ENCODE measurements around the gene FN3KRP. TPM values are rescaled to one million over a fixed set of nuclear protein-coding genes. Genes with fewer than 3 reads are reported as not detected.

Gene FN3KRP
- total RNA-seq, 1 donor from 2014 or later = 28.1 TPM

- H3K36me3 Mint-ChIP-seq (ENCODE audit: unreplicated experiment) = no peaks in the 10 kb centered on the region
- H3K27ac Mint-ChIP-seq (ENCODE audit: unreplicated experiment) = no peak overlapping the region
- DNase-seq = no peak
- H3K27me3 Mint-ChIP-seq (ENCODE audit: unreplicated experiment) = peaks cover 1% of the 10 kb centered on the region
- H3K4me3 Mint-ChIP-seq (ENCODE audit: unreplicated experiment) = no peak overlapping the region
- H3K4me1 Mint-ChIP-seq (ENCODE audit: low read depth, unreplicated experiment) = no peaks in the 10 kb centered on the region
- peaks cover 1% of the 10 kb centered on the region for H3K9me3 Mint-ChIP-seq (ENCODE audit: unreplicated experiment)
- no peak for TF ChIP-seq CTCF (IDR thresholded peaks at IDR 0.05; ENCODE audit: partially characterized antibody, unreplicated experiment)
These were observed 11.6 kb upstream of the FN3KRP start for GRCh38 chr17:82704886-82705285.

GRCh38 chr17:82705756-82706155 lies 10.8 kb upstream of the FN3KRP start:
- no peak for DNase-seq
- no peak for TF ChIP-seq CTCF (IDR thresholded peaks at IDR 0.05; ENCODE audit: partially characterized antibody, unreplicated experiment)
- Mint-ChIP-seq H3K27ac (ENCODE audit: unreplicated experiment) (no peak overlapping the region), H3K4me1 (ENCODE audit: low read depth, unreplicated experiment) (no peaks in the 10 kb centered on the region), H3K9me3 (ENCODE audit: unreplicated experiment) (peaks cover 1% of the 10 kb centered on the region), H3K4me3 (ENCODE audit: unreplicated experiment) (no peak overlapping the region), H3K27me3 (ENCODE audit: unreplicated experiment) (peaks cover 1% of the 10 kb centered on the region), H3K36me3 (ENCODE audit: unreplicated experiment) (no peaks in the 10 kb centered on the region)

GRCh38 chr17:82709024-82709675 lies 7.4 kb upstream of the FN3KRP start:
- peaks cover 5% of the 10 kb centered on the region for H3K9me3 Mint-ChIP-seq (ENCODE audit: unreplicated experiment)
- H3K4me1 Mint-ChIP-seq (ENCODE audit: low read depth, unreplicated experiment) = peaks cover 4% of the 10 kb centered on the region
- no peak overlapping the region for H3K4me3 Mint-ChIP-seq (ENCODE audit: unreplicated experiment)
- H3K27ac Mint-ChIP-seq (ENCODE audit: unreplicated experiment) = no peak overlapping the region
- no peak for DNase-seq
- no peaks in the 10 kb centered on the region for H3K27me3 Mint-ChIP-seq (ENCODE audit: unreplicated experiment)
- TF ChIP-seq CTCF (IDR thresholded peaks at IDR 0.05; ENCODE audit: partially characterized antibody, unreplicated experiment) = no peak
- H3K36me3 Mint-ChIP-seq (ENCODE audit: unreplicated experiment) = no peaks in the 10 kb centered on the region

GRCh38 chr17:82709676-82710498 lies 6.6 kb upstream of the FN3KRP start:
- H3K27me3 Mint-ChIP-seq (ENCODE audit: unreplicated experiment) = no peaks in the 10 kb centered on the region
- no peak overlapping the region for H3K4me3 Mint-ChIP-seq (ENCODE audit: unreplicated experiment)
- H3K36me3 Mint-ChIP-seq (ENCODE audit: unreplicated experiment) = no peaks in the 10 kb centered on the region
- H3K4me1 Mint-ChIP-seq (ENCODE audit: low read depth, unreplicated experiment) = peaks cover 4% of the 10 kb centered on the region
- TF ChIP-seq CTCF (IDR thresholded peaks at IDR 0.05; ENCODE audit: partially characterized antibody, unreplicated experiment) = no peak
- H3K27ac Mint-ChIP-seq (ENCODE audit: unreplicated experiment) = no peak overlapping the region
- DNase-seq = no peak
- H3K9me3 Mint-ChIP-seq (ENCODE audit: unreplicated experiment) = peaks cover 5% of the 10 kb centered on the region

Data from glutamatergic neuron (in vitro differentiated cells).